K562 (cell line): ENCODE results near the gene CHIC2.

Experiments used
- CHAMP1 ChIP-seq: fragments of 450-650 bp; IDR thresholded peaks from 2 replicates; pipeline ENCODE4 v1.6.1; 2016; ENCODE audit warnings: mild to moderate bottlenecking
- SIX5 ChIP-seq, 2 experiments: IDR thresholded peaks; 2 replicates each; pipeline ENCODE4 v1.6.1; 2011; ENCODE audit warnings: low read length in 2 of 2, borderline replicate concordance in 1 of 2, low read depth in 1 of 2, mild to moderate bottlenecking in 1 of 2, moderate library complexity in 1 of 2; ENCODE audit not compliant: insufficient read depth in 1 of 2
- SMARCE1 ChIP-seq: fragments of 450-650 bp; IDR thresholded peaks from 2 replicates; pipeline ENCODE4 v1.7.1; 2016; ENCODE audit warnings: mild to moderate bottlenecking
- TF ChIP-seq, protein P1 (sequence below), 3 experiments: fragments of 200-800 bp in 1 of 3; fragments of 250-450 bp in 1 of 3; fragments of 450-650 bp in 1 of 3; sonication (Bioruptor Pico) in 1 of 3; sonication (Bioruptor generic) in 1 of 3; formaldehyde crosslinking in 1 of 3; IDR thresholded peaks; 2 replicates each; pipeline versions ENCODE4 v1.6.1 to v1.8.0; 2016 to 2022; ENCODE audit warnings: mild to moderate bottlenecking in 2 of 3, missing genetic modification characterization in 2 of 3, missing compliant biosample characterization in 1 of 3, moderate library complexity in 1 of 3
- TF ChIP-seq, protein P2 (sequence below), 2 experiments: fragments of 450-650 bp in 1 of 2; sonication (generic) in 1 of 2; formaldehyde crosslinking in 1 of 2; IDR thresholded peaks in 1 of 2; conservative IDR thresholded peaks in 1 of 2; 2 replicates each; pipeline versions ENCODE4 v1.6.1 to v1.8.1; 2016 to 2023; ENCODE audit warnings: mild to moderate bottlenecking in 2 of 2, moderate library complexity in 2 of 2, inconsistent platforms in 1 of 2, missing genetic modification reagents in 1 of 2

GRCh38 chr4:53994382-53995102, 69.9 kb downstream of the CHIC2 start:
- TF ChIP-seq, protein P1, sequence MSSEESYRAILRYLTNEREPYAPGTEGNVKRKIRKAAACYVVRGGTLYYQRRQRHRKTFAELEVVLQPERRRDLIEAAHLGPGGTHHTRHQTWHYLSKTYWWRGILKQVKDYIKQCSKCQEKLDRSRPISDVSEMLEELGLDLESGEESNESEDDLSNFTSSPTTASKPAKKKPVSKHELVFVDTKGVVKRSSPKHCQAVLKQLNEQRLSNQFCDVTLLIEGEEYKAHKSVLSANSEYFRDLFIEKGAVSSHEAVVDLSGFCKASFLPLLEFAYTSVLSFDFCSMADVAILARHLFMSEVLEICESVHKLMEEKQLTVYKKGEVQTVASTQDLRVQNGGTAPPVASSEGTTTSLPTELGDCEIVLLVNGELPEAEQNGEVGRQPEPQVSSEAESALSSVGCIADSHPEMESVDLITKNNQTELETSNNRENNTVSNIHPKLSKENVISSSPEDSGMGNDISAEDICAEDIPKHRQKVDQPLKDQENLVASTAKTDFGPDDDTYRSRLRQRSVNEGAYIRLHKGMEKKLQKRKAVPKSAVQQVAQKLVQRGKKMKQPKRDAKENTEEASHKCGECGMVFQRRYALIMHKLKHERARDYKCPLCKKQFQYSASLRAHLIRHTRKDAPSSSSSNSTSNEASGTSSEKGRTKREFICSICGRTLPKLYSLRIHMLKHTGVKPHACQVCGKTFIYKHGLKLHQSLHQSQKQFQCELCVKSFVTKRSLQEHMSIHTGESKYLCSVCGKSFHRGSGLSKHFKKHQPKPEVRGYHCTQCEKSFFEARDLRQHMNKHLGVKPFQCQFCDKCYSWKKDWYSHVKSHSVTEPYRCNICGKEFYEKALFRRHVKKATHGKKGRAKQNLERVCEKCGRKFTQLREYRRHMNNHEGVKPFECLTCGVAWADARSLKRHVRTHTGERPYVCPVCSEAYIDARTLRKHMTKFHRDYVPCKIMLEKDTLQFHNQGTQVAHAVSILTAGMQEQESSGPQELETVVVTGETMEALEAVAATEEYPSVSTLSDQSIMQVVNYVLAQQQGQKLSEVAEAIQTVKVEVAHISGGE (CRISPR knock-in tag; IDR thresholded peaks at IDR 0.05): no peak
- no peak for TF ChIP-seq CHAMP1
- TF ChIP-seq, protein P2, sequence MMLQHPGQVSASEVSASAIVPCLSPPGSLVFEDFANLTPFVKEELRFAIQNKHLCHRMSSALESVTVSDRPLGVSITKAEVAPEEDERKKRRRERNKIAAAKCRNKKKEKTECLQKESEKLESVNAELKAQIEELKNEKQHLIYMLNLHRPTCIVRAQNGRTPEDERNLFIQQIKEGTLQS (IDR thresholded peaks at IDR 0.05): no peak
- TF ChIP-seq, protein P2 (CRISPR knock-in tag; conservative IDR thresholded peaks at IDR 0.05): no peak
- TF ChIP-seq SIX5 (IDR thresholded peaks at IDR 0.05; ENCODE audit: borderline replicate concordance in 1 of 2, insufficient read depth in 1 of 2, low read depth in 1 of 2, low read length in 2 of 2): no peak
- no peak for TF ChIP-seq SMARCE1
